Mucosa of descending colon (tissue), 3 donors: Measurements from ENCODE around the gene USP16. TPM values are rescaled to one million over a fixed set of nuclear protein-coding genes. Genes with fewer than 3 reads are reported as not detected.

Experiments
- ATAC-seq: fragments of 200-7000 bp; cut with Tn5 transposase; one replicate; pipeline ENCODE4 v1.9.1; 2020; ENCODE audit warnings: mild to moderate bottlenecking, moderate library complexity
- DNase-seq, 3 donors: peaks; one replicate each; pipeline ENCODE4 v3.0.0-alpha.2; 2020
- H3K36me3 ChIP-seq: fragments of 200-600 bp; one replicate; pipeline ENCODE4 v1.8.0; 2021; ENCODE audit warnings: low read depth, mild to moderate bottlenecking
- H3K4me1 ChIP-seq: fragments of 200-600 bp; one replicate; pipeline ENCODE4 v1.8.0; 2021; ENCODE audit warnings: low read depth, mild to moderate bottlenecking
- H3K4me3 ChIP-seq: fragments of 200-600 bp; one replicate; pipeline ENCODE4 v1.8.0; 2021; ENCODE audit warnings: mild to moderate bottlenecking
- H3K9me3 ChIP-seq: fragments of 200-600 bp; one replicate; pipeline ENCODE4 v1.8.0; 2021; ENCODE audit warnings: mild to moderate bottlenecking
- CTCF ChIP-seq: fragments of 200-600 bp; IDR thresholded peaks from one replicate; pipeline ENCODE4 v1.8.0; 2022; ENCODE audit warnings: antibody characterized with exemption, mild to moderate bottlenecking
- intact Hi-C, 2 donors: fragments of 100-400 bp; cut with DNase I in 1 of 2; cut with micrococcal nuclease in 1 of 2; formaldehyde crosslinking; loops; one replicate each; pipeline versions ENCODE4 v1.11.0 to v1.11.1; 2022; cut with DNase I, micrococcal nuclease
- total RNA-seq, 3 donors: library from RNA; stranded (reverse); fragmentation: NEBNext Ultra II Directional in 2 of 3; extraction: Animal tissue kit (Norgen Biotek cat#: 25700) in 2 of 3; gene quantifications; one replicate each; pipeline versions ENCODE4 v1.2.1 to v1.2.4, GENCODE V29; 2021 to 2023
- donor health status: DM: no; HTN: no; CAD: no; lungs with moderate emphysema.
- donor health status: DM: no; HTN: no; CAD: no.
- donor health status: DM: no; HTN: yes; CAD: no.

USP16 gene
- total RNA-seq, 3 donors from 2014 or later, result 35.2 to 41.5 (median 37.6) TPM

- TF ChIP-seq CTCF, result no peak
- Histone ChIP-seq H3K4me1 (no peaks in the 10 kb centered on the region), H3K36me3 (peaks cover 7% of the 10 kb centered on the region), H3K4me3 (no peak overlapping the region), H3K9me3 (no peaks in the 10 kb centered on the region)
- DNase-seq, result no peak
- ATAC-seq, result peak; percentile 84
- intact Hi-C loops, result no loop called here
Observed at GRCh38 chr21:29034678-29035077, 10.2 kb downstream of the USP16 start.

- TF ChIP-seq CTCF, result no peak
- DNase-seq (no peak), ATAC-seq (no peak)
- H3K9me3 ChIP-seq, result no peaks in the 10 kb centered on the region
- H3K36me3 ChIP-seq, result peaks cover 8% of the 10 kb centered on the region
- peaks cover 11% of the 10 kb centered on the region for H3K4me1 ChIP-seq
- no peak overlapping the region for H3K4me3 ChIP-seq
- intact Hi-C loops, result no loop called here
Observed at GRCh38 chr21:29052224-29052623, 27.8 kb downstream of the USP16 start.

- Histone ChIP-seq H3K4me1 (peaks cover 11% of the 10 kb centered on the region), H3K36me3 (peaks cover 4% of the 10 kb centered on the region), H3K4me3 (no peak overlapping the region), H3K9me3 (no peaks in the 10 kb centered on the region)
- no peak for TF ChIP-seq CTCF
- no peak for ATAC-seq
- no peak for DNase-seq
- intact Hi-C loops, result no loop called here
Observed at GRCh38 chr21:29053011-29053553, 28.6 kb downstream of the USP16 start.

GRCh38 chr21:29053656-29054055, 29.2 kb downstream of the USP16 start:
- intact Hi-C loops, result no loop called here
- ATAC-seq, result no peak

GRCh38 chr21:29055080-29055479, 30.6 kb downstream of the USP16 start:
- Histone ChIP-seq H3K4me1 (peaks cover 11% of the 10 kb centered on the region), H3K36me3 (peaks cover 3% of the 10 kb centered on the region), H3K9me3 (no peaks in the 10 kb centered on the region), H3K4me3 (no peak overlapping the region)
- no peak for TF ChIP-seq CTCF
- intact Hi-C loops, result no loop called here
- DNase-seq, result no peak
- no peak for ATAC-seq

More at GRCh38 chr21:29053656-29054055, 29.2 kb downstream of the USP16 start:
- DNase-seq, result no peak
- Histone ChIP-seq H3K4me3 (no peak overlapping the region), H3K9me3 (no peaks in the 10 kb centered on the region), H3K36me3 (peaks cover 4% of the 10 kb centered on the region), H3K4me1 (peaks cover 11% of the 10 kb centered on the region)
- TF ChIP-seq CTCF, result no peak

- no peak overlapping the region for H3K4me3 ChIP-seq
- no peaks in the 10 kb centered on the region for H3K9me3 ChIP-seq
- peaks cover 11% of the 10 kb centered on the region for H3K4me1 ChIP-seq
- TF ChIP-seq CTCF, result no peak
- peaks cover 2% of the 10 kb centered on the region for H3K36me3 ChIP-seq
- intact Hi-C loops, result no loop called here
- DNase-seq (no peak), ATAC-seq (peak; percentile 31)
Observed at GRCh38 chr21:29056005-29056404, 31.5 kb downstream of the USP16 start.
